Measurements from ENCODE around the gene SENP8.

The SENP8 gene

GRCh38 chr15:72166716-72167417 is 48.7 kb downstream of the SENP8 start:
- TF ChIP-seq CTCF (IDR thresholded peaks at IDR 0.05; ENCODE audit: insufficient read depth, low read length, poor library complexity, severe bottlenecking): no peak
- H3K27me3 ChIP-seq (replicated peaks; ENCODE audit: control insufficient read depth, insufficient read depth, low read length): peaks cover 2% of the 10 kb centered on the region
- DNase-seq (ENCODE audit: extremely low read depth, insufficient read length): no peak
- H3K36me3 ChIP-seq (ENCODE audit: control insufficient read depth, insufficient read depth, low read length): no peaks in the 10 kb centered on the region
- H3K4me3 ChIP-seq (replicated peaks; ENCODE audit: low read depth, low read length): no peak overlapping the region

DNA sequence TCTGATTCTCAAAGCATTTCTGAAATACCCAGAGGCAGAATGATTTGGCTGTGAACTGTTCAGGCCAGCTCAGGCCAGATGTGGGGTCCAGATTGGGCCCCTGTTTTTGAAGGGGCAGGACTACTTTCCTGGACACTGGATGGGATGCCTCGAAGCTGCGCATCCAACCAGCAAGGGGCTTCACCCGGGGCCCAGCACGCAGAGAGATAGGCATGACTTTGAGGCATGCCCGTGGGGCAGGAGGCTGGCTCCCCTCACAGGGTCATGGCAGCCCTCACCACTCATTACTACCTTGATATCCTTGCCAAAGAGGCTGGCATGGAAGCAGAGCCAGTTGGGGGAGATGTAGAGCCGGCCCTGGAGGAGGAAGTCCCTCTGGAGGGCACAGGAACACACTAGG is 49.2 kb downstream of the SENP8 start:
- DNase-seq (ENCODE audit: extremely low read depth, insufficient read length): no peak
- Histone ChIP-seq H3K27me3 (replicated peaks; ENCODE audit: control insufficient read depth, insufficient read depth, low read length) (peaks cover 2% of the 10 kb centered on the region), H3K36me3 (ENCODE audit: control insufficient read depth, insufficient read depth, low read length) (no peaks in the 10 kb centered on the region), H3K4me3 (replicated peaks; ENCODE audit: low read depth, low read length) (no peak overlapping the region)
- TF ChIP-seq CTCF (IDR thresholded peaks at IDR 0.05; ENCODE audit: insufficient read depth, low read length, poor library complexity, severe bottlenecking): no peak

DNA sequence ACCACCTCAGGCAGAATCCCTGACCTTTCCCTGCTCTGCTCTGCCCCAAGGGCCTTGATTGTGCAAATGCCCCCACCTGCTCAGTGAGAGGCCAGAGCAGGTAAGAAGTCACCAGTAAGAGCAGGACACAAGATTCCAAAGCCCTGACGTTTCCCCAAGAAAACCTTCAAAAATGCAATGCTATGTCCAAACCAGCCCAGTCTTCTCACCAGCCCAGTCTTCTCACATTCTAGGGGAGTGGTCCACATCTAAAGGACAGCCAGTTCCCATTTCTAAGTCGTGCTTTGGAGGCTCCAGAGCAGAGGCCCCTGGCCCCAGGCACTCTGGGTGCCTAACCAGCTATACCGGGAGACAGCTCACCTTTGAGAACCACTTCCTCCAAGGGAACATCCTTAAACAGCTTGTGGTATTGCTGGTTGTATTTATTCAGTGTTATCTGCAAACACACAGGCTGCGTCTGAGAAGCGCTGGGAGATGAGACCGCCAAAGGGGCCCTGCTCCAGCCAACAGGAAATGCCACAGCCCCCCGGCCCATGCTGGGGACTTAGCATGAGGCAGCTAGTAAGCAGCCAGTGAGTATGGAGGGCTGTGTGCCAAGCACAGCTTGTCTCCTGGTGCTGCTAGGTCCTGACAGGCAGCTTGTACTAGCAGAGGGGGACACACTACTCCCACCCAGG is 50.1 kb downstream of the SENP8 start:
- H3K27me3 ChIP-seq (replicated peaks; ENCODE audit: control insufficient read depth, insufficient read depth, low read length): peaks cover 2% of the 10 kb centered on the region
- no peak for TF ChIP-seq CTCF (IDR thresholded peaks at IDR 0.05; ENCODE audit: insufficient read depth, low read length, poor library complexity, severe bottlenecking)
- H3K4me3 ChIP-seq (replicated peaks; ENCODE audit: low read depth, low read length): no peak overlapping the region
- no peak for DNase-seq (ENCODE audit: extremely low read depth, insufficient read length)
- no peaks in the 10 kb centered on the region for H3K36me3 ChIP-seq (ENCODE audit: control insufficient read depth, insufficient read depth, low read length)

- no peak for DNase-seq (ENCODE audit: extremely low read depth, insufficient read length)
- H3K4me3 ChIP-seq (replicated peaks; ENCODE audit: low read depth, low read length): no peak overlapping the region
- no peaks in the 10 kb centered on the region for H3K36me3 ChIP-seq (ENCODE audit: control insufficient read depth, insufficient read depth, low read length)
- TF ChIP-seq CTCF (IDR thresholded peaks at IDR 0.05; ENCODE audit: insufficient read depth, low read length, poor library complexity, severe bottlenecking): no peak
- H3K27me3 ChIP-seq (replicated peaks; ENCODE audit: control insufficient read depth, insufficient read depth, low read length): peaks cover 2% of the 10 kb centered on the region
These were observed 50.6 kb downstream of the SENP8 start for GRCh38 chr15:72168808-72169190.

- no peak for DNase-seq (ENCODE audit: extremely low read depth, insufficient read length)
- Histone ChIP-seq H3K4me3 (replicated peaks; ENCODE audit: low read depth, low read length) (no peak overlapping the region), H3K27me3 (replicated peaks; ENCODE audit: control insufficient read depth, insufficient read depth, low read length) (peaks cover 2% of the 10 kb centered on the region), H3K36me3 (ENCODE audit: control insufficient read depth, insufficient read depth, low read length) (no peaks in the 10 kb centered on the region)
- TF ChIP-seq CTCF (IDR thresholded peaks at IDR 0.05; ENCODE audit: insufficient read depth, low read length, poor library complexity, severe bottlenecking): no peak
These were observed 51.2 kb downstream of the SENP8 start for GRCh38 chr15:72169236-72169920.

Measured in GM06990 (cell line).